Measurements from ENCODE around the gene VEZT. TPM values are rescaled to one million over a fixed set of nuclear protein-coding genes. Genes with fewer than 3 reads are reported as not detected.

Gene VEZT
- total and polyA plus RNA-seq, 4 donors, result 13.7 to 47.4 (median 22.0) TPM

DNA sequence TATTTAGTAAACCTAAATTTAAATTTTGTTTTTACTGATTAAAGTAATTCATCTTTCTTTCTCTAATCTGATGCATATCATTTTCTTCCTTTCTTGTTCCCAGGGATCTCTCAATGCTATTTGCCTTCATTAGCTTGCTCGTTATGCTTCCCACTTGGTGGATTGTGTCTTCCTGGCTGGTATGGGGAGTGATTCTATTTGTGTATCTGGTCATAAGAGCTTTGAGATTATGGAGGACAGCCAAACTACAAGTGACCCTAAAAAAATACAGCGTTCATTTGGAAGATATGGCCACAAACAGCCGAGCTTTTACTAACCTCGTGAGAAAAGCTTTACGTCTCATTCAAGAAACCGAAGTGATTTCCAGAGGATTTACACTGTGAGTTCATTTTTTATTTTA, 48.6 kb downstream of the VEZT start:
- TF ChIP-seq TAF1 (conservative IDR thresholded peaks at IDR 0.05) (no peak), HNF4A (conservative IDR thresholded peaks at IDR 0.05) (no peak), FOXA2 (IDR thresholded peaks at IDR 0.05) (no peak), GABPA (IDR thresholded peaks at IDR 0.05 in 1 of 2, conservative IDR thresholded peaks at IDR 0.05 in 1 of 2) (no peak), RXRA (IDR thresholded peaks at IDR 0.05) (no peak), RAD21 (IDR thresholded peaks at IDR 0.05) (no peak), NR2F2 (IDR thresholded peaks at IDR 0.05) (no peak)
- TF ChIP-seq, protein P1, sequence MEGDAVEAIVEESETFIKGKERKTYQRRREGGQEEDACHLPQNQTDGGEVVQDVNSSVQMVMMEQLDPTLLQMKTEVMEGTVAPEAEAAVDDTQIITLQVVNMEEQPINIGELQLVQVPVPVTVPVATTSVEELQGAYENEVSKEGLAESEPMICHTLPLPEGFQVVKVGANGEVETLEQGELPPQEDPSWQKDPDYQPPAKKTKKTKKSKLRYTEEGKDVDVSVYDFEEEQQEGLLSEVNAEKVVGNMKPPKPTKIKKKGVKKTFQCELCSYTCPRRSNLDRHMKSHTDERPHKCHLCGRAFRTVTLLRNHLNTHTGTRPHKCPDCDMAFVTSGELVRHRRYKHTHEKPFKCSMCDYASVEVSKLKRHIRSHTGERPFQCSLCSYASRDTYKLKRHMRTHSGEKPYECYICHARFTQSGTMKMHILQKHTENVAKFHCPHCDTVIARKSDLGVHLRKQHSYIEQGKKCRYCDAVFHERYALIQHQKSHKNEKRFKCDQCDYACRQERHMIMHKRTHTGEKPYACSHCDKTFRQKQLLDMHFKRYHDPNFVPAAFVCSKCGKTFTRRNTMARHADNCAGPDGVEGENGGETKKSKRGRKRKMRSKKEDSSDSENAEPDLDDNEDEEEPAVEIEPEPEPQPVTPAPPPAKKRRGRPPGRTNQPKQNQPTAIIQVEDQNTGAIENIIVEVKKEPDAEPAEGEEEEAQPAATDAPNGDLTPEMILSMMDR (IDR thresholded peaks at IDR 0.05; ENCODE audit: low read depth, low read length, missing input control), result no peak
- TF ChIP-seq, protein P2, sequence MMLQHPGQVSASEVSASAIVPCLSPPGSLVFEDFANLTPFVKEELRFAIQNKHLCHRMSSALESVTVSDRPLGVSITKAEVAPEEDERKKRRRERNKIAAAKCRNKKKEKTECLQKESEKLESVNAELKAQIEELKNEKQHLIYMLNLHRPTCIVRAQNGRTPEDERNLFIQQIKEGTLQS (IDR thresholded peaks at IDR 0.05), result no peak
- TF ChIP-seq, protein P3, sequence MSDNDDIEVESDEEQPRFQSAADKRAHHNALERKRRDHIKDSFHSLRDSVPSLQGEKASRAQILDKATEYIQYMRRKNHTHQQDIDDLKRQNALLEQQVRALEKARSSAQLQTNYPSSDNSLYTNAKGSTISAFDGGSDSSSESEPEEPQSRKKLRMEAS (IDR thresholded peaks at IDR 0.05), result no peak
- TF ChIP-seq, protein P4, sequence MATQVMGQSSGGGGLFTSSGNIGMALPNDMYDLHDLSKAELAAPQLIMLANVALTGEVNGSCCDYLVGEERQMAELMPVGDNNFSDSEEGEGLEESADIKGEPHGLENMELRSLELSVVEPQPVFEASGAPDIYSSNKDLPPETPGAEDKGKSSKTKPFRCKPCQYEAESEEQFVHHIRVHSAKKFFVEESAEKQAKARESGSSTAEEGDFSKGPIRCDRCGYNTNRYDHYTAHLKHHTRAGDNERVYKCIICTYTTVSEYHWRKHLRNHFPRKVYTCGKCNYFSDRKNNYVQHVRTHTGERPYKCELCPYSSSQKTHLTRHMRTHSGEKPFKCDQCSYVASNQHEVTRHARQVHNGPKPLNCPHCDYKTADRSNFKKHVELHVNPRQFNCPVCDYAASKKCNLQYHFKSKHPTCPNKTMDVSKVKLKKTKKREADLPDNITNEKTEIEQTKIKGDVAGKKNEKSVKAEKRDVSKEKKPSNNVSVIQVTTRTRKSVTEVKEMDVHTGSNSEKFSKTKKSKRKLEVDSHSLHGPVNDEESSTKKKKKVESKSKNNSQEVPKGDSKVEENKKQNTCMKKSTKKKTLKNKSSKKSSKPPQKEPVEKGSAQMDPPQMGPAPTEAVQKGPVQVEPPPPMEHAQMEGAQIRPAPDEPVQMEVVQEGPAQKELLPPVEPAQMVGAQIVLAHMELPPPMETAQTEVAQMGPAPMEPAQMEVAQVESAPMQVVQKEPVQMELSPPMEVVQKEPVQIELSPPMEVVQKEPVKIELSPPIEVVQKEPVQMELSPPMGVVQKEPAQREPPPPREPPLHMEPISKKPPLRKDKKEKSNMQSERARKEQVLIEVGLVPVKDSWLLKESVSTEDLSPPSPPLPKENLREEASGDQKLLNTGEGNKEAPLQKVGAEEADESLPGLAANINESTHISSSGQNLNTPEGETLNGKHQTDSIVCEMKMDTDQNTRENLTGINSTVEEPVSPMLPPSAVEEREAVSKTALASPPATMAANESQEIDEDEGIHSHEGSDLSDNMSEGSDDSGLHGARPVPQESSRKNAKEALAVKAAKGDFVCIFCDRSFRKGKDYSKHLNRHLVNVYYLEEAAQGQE (IDR thresholded peaks at IDR 0.05), result no peak
- Histone ChIP-seq H3K4me3 (ENCODE audit: low read depth in 1 of 3, low read length in 3 of 3) (no peak overlapping the region), H3K36me3 (ENCODE audit: control insufficient read depth in 4 of 4, insufficient read depth in 3 of 4, low read depth in 1 of 4, low read length in 3 of 4) (peaks cover 6 to 36% (median 19%) of the 10 kb centered on the region in 4 donors), H3K27me3 (ENCODE audit: control insufficient read depth in 4 of 4, insufficient read depth in 4 of 4, low read length in 3 of 4) (no peaks in the 10 kb centered on the region), H3K27ac (ENCODE audit: low read depth in 1 of 2, low read length in 2 of 2) (no peak overlapping the region), H3K4me1 (ENCODE audit: control insufficient read depth in 4 of 4, insufficient read depth in 4 of 4, low read length in 3 of 4) (no peaks in the 10 kb centered on the region), H3K9ac (ENCODE audit: low read depth in 1 of 2, low read length in 2 of 2) (no peak overlapping the region), H3K9me3 (ENCODE audit: control insufficient read depth in 4 of 4, low read length in 3 of 4) (no peaks in the 10 kb centered on the region)
- no peak for DNase-seq (ENCODE audit: low spot score)
- WGBS, result 90% methylated on average over 6 of the region's 6 CpGs

DNA sequence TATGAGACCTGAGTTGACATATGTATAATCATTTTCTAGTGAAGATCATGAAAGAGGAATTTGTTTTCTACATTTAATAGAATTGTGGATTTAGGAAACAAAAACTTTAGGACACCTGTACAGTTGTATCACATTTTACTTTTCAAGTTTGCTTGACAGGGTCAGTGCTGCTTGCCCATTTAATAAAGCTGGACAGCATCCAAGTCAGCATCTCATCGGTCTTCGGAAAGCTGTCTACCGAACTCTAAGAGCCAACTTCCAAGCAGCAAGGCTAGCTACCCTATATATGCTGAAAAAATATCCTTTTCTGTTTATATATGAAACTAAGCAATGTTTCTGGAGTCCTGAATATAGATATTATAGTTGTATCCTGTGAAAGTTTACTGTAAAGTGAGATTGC, 52.3 kb downstream of the VEZT start:
- WGBS, result 90% methylated on average over 3 of the region's 3 CpGs
- no peak overlapping the region for H3K4me3 ChIP-seq (ENCODE audit: low read depth in 1 of 3, low read length in 3 of 3)
- peaks cover 3 to 24% (median 12%) of the 10 kb centered on the region in 4 donors for H3K36me3 ChIP-seq (ENCODE audit: control insufficient read depth in 4 of 4, insufficient read depth in 3 of 4, low read depth in 1 of 4, low read length in 3 of 4)
- DNase-seq (ENCODE audit: low spot score), result no peak
- no peaks in the 10 kb centered on the region for H3K4me1 ChIP-seq (ENCODE audit: control insufficient read depth in 4 of 4, insufficient read depth in 4 of 4, low read length in 3 of 4)
- no peaks in the 10 kb centered on the region for H3K27me3 ChIP-seq (ENCODE audit: control insufficient read depth in 4 of 4, insufficient read depth in 4 of 4, low read length in 3 of 4)
- H3K9me3 ChIP-seq (ENCODE audit: control insufficient read depth in 4 of 4, low read length in 3 of 4), result no peaks in the 10 kb centered on the region
- no peak overlapping the region for H3K27ac ChIP-seq (ENCODE audit: low read depth in 1 of 2, low read length in 2 of 2)
- H3K9ac ChIP-seq (ENCODE audit: low read depth in 1 of 2, low read length in 2 of 2), result no peak overlapping the region
- TF ChIP-seq EGR1 (IDR thresholded peaks at IDR 0.05; ENCODE audit: low read depth in 2 of 2) (no peak), HNF4A (conservative IDR thresholded peaks at IDR 0.05) (no peak), JUND (IDR thresholded peaks at IDR 0.05) (no peak), GABPA (IDR thresholded peaks at IDR 0.05 in 1 of 2, conservative IDR thresholded peaks at IDR 0.05 in 1 of 2) (no peak), RAD21 (IDR thresholded peaks at IDR 0.05) (no peak), HNF4G (IDR thresholded peaks at IDR 0.05) (no peak), NR2F2 (IDR thresholded peaks at IDR 0.05) (no peak), SP1 (IDR thresholded peaks at IDR 0.05) (no peak), FOXA2 (IDR thresholded peaks at IDR 0.05) (no peak), FOXA1 (IDR thresholded peaks at IDR 0.05) (no peak), YY1 (IDR thresholded peaks at IDR 0.05) (no peak)
- TF ChIP-seq, protein P4 (IDR thresholded peaks at IDR 0.05), result no peak
- TF ChIP-seq, protein P3 (IDR thresholded peaks at IDR 0.05), result no peak
- TF ChIP-seq, protein P2 (IDR thresholded peaks at IDR 0.05), result no peak
- TF ChIP-seq, protein P1 (IDR thresholded peaks at IDR 0.05; ENCODE audit: low read depth, low read length, missing input control), result no peak

All from liver (tissue), 9 donors.